ENCODE data around the gene TRIO. TPM values are rescaled to one million over a fixed set of nuclear protein-coding genes. Genes with fewer than 3 reads are reported as not detected.

Gene TRIO
- polyA plus RNA-seq, 3 donors, result 1.7 to 45.8 (median 2.1) TPM

GRCh38 chr5:14110680-14111079, 32.5 kb upstream of the TRIO start:
- no peaks in the 10 kb centered on the region for H3K9me3 Mint-ChIP-seq
- no peak overlapping the region for H3K27ac Mint-ChIP-seq
- no peaks in the 10 kb centered on the region for H3K36me3 ChIP-seq (replicated peaks in 1 of 2; ENCODE audit: control insufficient read depth in 1 of 2, insufficient read depth in 2 of 2, low read length in 2 of 2)
- H3K9me3 ChIP-seq (replicated peaks in 1 of 2; ENCODE audit: control insufficient read depth in 1 of 2, insufficient read depth in 1 of 2, low read length in 2 of 2), result no peaks in the 10 kb centered on the region
- DNase-seq, result no peak
- no peaks in the 10 kb centered on the region for H3K27me3 ChIP-seq (ENCODE audit: control insufficient read depth in 2 of 2, insufficient read depth in 2 of 2, low read length in 2 of 2)
- H3K36me3 Mint-ChIP-seq, result no peaks in the 10 kb centered on the region
- H4K20me1 ChIP-seq (ENCODE audit: insufficient read depth, low read length), result no peaks in the 10 kb centered on the region
- intact Hi-C loops (cut with micrococcal nuclease), result no loop called here
- no peaks in the 10 kb centered on the region for H3K79me2 ChIP-seq (ENCODE audit: insufficient read depth, low read length)
- no peak overlapping the region for H3K4me2 ChIP-seq (replicated peaks; ENCODE audit: extremely low read depth, low read length, poor library complexity, severe bottlenecking)
- 100% methylated on average over 1 of the region's 4 CpGs for WGBS (ENCODE audit: insufficient coverage)
- H3K9ac ChIP-seq (ENCODE audit: insufficient read depth, low read length, poor library complexity, severe bottlenecking), result no peak overlapping the region
- H3K4me1 ChIP-seq (ENCODE audit: control insufficient read depth in 1 of 2, insufficient read depth in 2 of 2, low read length in 2 of 2), result peaks cover 15 to 25% of the 10 kb centered on the region in 2 donors
- H3K4me3 Mint-ChIP-seq, result no peak overlapping the region
- H3K4me1 Mint-ChIP-seq, result peaks cover 25% of the 10 kb centered on the region
- no peak overlapping the region for H3K27ac ChIP-seq (ENCODE audit: low read depth in 1 of 2, low read length in 2 of 2)
- no peak for TF ChIP-seq CTCF (IDR thresholded peaks at IDR 0.05)
- peaks cover 0 to 12% (median 7%) of the 10 kb centered on the region in 3 donors for H3K27me3 Mint-ChIP-seq (ENCODE audit: low read depth in 3 of 3)
- no peak overlapping the region for H2AFZ ChIP-seq (ENCODE audit: insufficient read depth, low read depth, low read length, poor library complexity, severe bottlenecking)
- no peak overlapping the region for H3K4me3 ChIP-seq (replicated peaks in 1 of 3; ENCODE audit: low read depth in 2 of 3, low read length in 3 of 3)

GRCh38 chr5:14112998-14113652, 30.0 kb upstream of the TRIO start:
- peaks cover 0 to 10% (median 0%) of the 10 kb centered on the region in 3 donors for H3K27me3 Mint-ChIP-seq (ENCODE audit: low read depth in 3 of 3)
- no peak for DNase-seq
- Histone ChIP-seq H3K79me2 (ENCODE audit: insufficient read depth, low read length) (no peaks in the 10 kb centered on the region), H3K9ac (ENCODE audit: insufficient read depth, low read length, poor library complexity, severe bottlenecking) (no peak overlapping the region), H3K4me3 (replicated peaks in 1 of 3; ENCODE audit: low read depth in 2 of 3, low read length in 3 of 3) (no peak overlapping the region), H4K20me1 (ENCODE audit: insufficient read depth, low read length) (no peaks in the 10 kb centered on the region), H2AFZ (ENCODE audit: insufficient read depth, low read depth, low read length, poor library complexity, severe bottlenecking) (no peak overlapping the region), H3K9me3 (replicated peaks in 1 of 2; ENCODE audit: control insufficient read depth in 1 of 2, insufficient read depth in 1 of 2, low read length in 2 of 2) (no peaks in the 10 kb centered on the region), H3K27me3 (ENCODE audit: control insufficient read depth in 2 of 2, insufficient read depth in 2 of 2, low read length in 2 of 2) (no peaks in the 10 kb centered on the region), H3K36me3 (replicated peaks in 1 of 2; ENCODE audit: control insufficient read depth in 1 of 2, insufficient read depth in 2 of 2, low read length in 2 of 2) (no peaks in the 10 kb centered on the region), H3K27ac (ENCODE audit: low read depth in 1 of 2, low read length in 2 of 2) (no peak overlapping the region), H3K4me2 (replicated peaks; ENCODE audit: extremely low read depth, low read length, poor library complexity, severe bottlenecking) (no peak overlapping the region), H3K4me1 (ENCODE audit: control insufficient read depth in 1 of 2, insufficient read depth in 2 of 2, low read length in 2 of 2) (peaks cover 12 to 14% of the 10 kb centered on the region in 2 donors)
- H3K36me3 Mint-ChIP-seq, result no peaks in the 10 kb centered on the region
- no peak overlapping the region for H3K4me3 Mint-ChIP-seq
- intact Hi-C loops (cut with micrococcal nuclease), result no loop called here
- H3K9me3 Mint-ChIP-seq, result no peaks in the 10 kb centered on the region
- peaks cover 14% of the 10 kb centered on the region for H3K4me1 Mint-ChIP-seq
- TF ChIP-seq CTCF (IDR thresholded peaks at IDR 0.05), result no peak
- no peak overlapping the region for H3K27ac Mint-ChIP-seq
- WGBS (ENCODE audit: insufficient coverage), result 0% methylated on average over 1 of the region's 5 CpGs

Measured in CD14-positive monocyte (primary cell).